HG03060 (cell line): ENCODE results near the gene ETV5.
"Not testable (repeated sequence)": the region's sequence is repeated elsewhere in the genome, so short reads cannot be mapped to it uniquely, and the experiment has no call there.

Experiments used
- ATAC-seq: cut with Tn5 transposase; IDR thresholded peaks from one replicate; pipeline ENCODE4 v1.9.1; 2021; ENCODE audit warnings: low read depth, moderate number of reproducible peaks; ENCODE audit not compliant: unreplicated experiment

The ETV5 gene

GRCh38 chr3:186038360-186038759, 70.5 kb downstream of the ETV5 start:
- ATAC-seq: no peak

DNA sequence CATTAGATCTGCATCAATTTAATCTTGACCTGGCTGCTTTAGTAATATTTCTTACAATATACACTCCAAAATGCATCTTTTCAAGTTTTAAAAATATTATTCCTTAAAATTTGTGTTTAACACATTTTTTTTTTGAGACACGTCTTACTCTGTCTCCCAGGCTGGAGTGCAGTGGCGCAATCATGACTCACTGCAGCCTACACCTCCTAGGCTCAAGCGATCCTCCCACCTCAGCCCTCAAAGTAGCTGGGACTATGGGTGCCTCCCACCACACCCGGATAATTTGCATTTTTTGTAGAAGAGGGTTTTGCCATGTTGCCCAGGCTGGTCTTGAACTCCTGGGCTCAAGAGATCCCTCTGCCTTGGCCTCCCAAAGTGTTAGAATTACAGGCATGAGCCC, 73.6 kb downstream of the ETV5 start:
- ATAC-seq: no peak

GRCh38 chr3:186032321-186032720, 76.6 kb downstream of the ETV5 start:
- ATAC-seq: no peak

DNA sequence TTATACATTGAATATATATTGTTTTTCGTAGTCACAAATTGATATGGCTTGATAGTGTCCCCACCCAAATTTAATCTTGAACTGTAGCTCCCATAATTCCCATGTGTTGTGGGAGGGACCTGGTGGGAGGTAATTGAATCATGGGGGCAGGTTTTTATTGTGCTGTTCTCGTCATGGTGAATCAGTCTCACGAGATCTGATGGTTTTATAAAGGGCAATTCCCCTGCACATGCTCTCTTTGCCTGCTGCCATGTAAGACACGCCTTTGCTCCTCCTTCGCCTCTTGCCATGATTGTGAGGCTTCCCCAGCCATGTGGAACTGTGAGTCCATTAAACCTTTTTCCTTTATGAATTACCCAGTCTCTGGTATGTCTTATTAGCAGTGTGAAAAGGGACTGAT, 82.9 kb downstream of the ETV5 start:
- not testable (repeated sequence) for ATAC-seq

GRCh38 chr3:186025161-186025560, 83.7 kb downstream of the ETV5 start:
- no peak for ATAC-seq

GRCh38 chr3:186024210-186024609, 84.7 kb downstream of the ETV5 start:
- no peak for ATAC-seq

DNA sequence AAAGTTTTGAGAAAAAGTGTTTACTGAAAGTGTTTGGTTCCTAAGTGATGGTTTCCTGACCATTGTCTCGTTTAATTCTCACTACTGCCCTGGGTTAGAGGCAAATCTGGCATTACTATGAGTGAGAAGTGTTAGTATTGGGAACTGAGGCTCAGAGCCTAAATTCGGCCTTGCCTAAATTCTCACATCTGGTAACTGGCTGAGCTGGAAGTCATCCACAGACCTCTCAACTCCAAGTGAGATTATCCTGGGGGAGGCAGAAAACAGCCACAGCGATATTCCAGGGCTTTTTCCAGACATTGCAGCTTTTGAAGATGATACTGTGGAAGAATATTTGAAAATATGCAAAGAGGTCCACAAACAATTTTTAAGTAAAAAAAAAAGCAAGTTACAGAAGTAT, 86.0 kb downstream of the ETV5 start:
- ATAC-seq: no peak

GRCh38 chr3:186021673-186022362, 87.1 kb downstream of the ETV5 start:
- no peak for ATAC-seq

GRCh38 chr3:186021250-186021649, 87.6 kb downstream of the ETV5 start:
- not testable (repeated sequence) for ATAC-seq

DNA sequence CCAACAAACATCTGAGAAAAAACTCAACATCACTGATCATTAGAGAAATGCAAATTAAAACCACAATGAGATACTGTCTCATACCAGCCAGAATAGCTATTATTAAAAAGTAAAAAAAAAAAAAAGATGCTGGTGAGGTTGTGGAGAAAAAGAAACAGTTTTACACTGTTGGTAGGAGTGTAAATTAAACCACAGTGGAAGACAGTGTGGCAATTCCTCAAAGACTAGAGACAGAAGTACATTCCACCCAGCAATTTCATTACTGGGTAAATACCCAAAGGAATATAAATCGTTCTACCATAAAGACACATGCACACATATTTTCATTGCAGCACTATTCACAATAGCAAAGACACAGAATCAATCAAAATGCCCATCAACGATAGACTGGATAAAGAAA, 89.6 kb downstream of the ETV5 start:
- not testable (repeated sequence) for ATAC-seq

DNA sequence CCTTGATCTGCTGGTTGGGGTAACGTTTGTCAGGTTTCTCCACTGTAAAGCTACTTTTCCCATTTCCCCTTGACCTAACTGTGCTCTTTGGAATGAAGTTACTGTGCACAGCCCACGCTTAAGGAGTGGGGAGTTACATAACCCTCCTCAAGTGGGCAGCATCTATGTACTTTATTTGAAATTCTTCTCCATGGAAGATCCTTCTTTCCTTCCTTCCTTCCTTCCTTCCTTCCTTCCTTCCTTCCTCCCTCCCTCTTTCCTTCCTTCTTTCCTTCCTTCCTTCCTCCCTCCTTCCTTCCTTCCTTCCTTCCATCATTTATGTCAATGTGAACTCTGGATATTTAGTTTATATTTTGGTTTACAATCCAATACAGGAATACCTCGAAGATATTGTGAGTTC, 94.0 kb downstream of the ETV5 start:
- ATAC-seq: no peak

DNA sequence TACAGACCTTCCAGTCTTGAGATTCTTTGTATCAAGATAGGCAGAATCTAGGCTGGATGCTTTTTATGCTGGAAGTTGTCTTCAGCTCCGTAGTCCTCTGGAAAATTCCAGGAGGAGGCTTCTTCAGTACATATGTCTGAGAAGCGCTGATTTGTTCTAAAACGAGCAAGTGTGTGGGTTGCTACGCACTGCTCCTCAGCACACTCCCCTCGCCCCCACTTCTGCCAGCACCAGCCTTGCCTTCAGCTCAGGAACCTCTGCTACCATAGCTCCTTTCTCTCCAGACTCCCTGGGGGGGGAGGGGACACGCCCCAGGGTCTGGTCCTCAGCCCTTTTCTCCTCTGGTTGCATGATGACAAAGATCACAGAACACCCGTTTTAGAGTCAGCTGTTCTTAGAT, 95.6 kb downstream of the ETV5 start:
- ATAC-seq: no peak

DNA sequence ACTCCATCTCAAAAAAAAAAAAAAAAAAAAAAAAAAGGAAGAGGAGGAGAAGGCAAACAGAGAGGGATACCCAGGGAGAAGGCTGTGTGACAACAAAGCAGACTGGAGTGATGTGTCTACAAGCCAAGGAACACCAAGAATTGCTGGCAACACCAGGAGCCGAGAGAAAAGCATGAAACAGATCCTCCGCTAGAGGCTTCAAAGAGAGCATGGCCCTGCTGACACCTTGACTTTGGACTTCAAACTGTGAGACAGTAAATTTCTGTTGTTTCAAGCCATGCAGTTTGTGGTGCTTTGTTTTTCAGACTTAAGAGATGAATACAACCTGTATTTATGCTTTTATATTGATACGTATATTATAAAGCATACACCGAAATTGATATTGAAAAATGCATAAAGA, 96.8 kb downstream of the ETV5 start:
- no peak for ATAC-seq

DNA sequence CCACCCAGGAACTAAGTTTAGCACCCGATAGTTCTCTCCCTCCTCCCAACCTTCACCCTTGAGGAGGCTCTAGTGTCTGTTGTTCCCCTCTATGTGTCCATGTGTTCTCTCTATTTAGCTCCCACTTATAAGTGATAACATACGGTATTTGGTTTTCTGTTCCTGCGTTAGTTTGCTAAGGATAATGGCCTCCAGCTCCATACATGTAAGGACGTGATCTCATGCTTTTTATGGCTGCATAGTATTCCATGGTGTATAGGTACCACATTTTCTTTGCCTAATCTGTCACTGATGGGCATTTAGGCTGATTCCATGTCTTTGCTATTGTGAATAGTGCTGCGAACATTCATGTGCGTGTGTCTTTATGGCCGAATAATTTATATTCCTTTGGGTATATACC, 104.2 kb downstream of the ETV5 start:
- ATAC-seq: no peak

DNA sequence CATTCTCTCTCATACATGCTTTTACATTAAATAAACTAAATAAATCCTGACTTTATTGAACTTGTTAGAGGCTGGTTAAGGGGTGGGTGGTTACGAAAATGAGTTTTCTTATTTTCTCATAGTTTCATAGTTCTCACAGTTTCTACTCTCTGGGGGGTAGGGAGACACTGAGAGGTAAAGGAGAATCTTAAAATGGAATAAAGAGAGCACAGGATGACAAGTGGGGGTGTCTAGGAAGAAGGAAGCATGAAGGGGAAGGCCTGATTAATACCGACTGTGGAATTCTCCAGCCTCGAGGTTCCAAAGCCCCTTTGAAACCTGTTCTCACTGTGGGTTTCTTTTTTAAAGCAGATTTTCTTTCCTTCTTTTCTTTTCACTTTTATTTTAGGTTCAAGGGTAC, 104.7 kb downstream of the ETV5 start:
- ATAC-seq: no peak

DNA sequence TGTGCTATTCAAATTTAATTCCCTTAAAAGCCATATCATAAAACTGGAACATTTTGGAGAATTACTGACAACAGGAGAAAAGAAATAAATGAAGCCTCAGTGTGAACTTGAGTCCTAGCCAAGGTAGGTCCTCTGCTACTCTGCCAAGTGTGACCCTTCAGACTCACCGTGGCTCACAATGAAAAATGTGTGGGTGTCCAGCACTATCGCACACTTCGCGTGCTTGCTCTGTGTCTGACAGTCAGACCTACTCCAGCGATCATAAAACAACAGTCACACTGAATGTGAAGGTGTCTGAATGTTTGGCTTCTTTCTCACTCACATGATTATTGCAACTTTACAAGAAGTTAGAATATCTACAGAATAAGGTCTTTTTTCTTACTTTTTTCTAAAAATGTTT, 105.3 kb downstream of the ETV5 start:
- no peak for ATAC-seq

DNA sequence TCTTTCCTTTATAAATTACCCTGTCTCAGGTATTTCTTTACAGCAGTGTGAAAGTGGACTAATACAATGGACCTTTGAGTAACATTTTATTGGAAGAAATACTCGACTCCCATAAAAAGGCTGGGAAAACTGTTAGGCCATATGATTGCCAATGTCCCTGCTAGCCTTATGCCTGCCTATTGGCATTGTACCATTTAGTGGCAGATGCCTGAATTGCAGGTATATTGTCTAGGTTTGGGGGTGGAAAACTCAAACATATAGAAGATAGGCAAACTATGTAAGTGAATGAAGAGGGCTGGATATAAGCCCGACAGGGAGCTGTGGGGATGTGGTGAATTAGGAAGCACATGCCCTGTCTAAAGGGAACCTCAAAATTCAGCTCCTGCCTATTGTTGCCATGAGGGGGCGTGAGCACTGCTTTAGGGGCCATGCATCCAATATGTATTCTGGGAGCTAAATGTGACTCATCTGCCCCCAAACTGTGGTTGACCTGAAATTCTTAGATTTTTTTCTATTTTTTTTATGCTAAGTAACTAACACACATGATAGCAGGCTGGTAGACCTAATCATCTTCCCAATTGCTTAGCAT, 105.9 kb downstream of the ETV5 start:
- ATAC-seq: no peak

GRCh38 chr3:186001842-186002241, 107.0 kb downstream of the ETV5 start:
- no peak for ATAC-seq

GRCh38 chr3:185999221-185999620, 109.7 kb downstream of the ETV5 start:
- no peak for ATAC-seq

DNA sequence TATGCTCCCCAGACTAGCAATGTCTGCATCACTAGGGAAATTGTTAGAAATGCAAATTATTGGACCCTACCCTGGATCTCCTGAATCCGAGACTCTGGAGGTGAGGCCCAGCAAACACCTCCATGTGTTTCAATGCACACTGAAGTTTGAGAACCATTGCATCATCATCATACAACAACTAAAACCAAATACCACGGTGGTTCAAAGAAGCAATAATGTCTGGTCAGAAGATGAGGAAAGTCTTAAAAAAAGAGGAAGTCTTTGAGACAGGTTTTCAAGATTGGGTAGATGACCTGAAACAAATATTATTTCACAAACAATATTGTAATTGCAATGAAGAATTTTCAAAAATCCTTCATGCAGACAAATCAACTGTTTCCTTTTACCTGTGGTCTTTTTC, 110.8 kb downstream of the ETV5 start:
- no peak for ATAC-seq

GRCh38 chr3:185997130-185997529, 111.8 kb downstream of the ETV5 start:
- no peak for ATAC-seq
